CD14-positive monocyte (primary cell): Measurements from ENCODE around the gene SLC43A2. TPM values are rescaled to one million over a fixed set of nuclear protein-coding genes. Genes with fewer than 3 reads are reported as not detected.

Source experiments
- DNase-seq, 3 donors: peaks; one replicate each; pipeline ENCODE4 v3.0.0-alpha.2; 2011 to 2022
- H2AFZ ChIP-seq: 2 replicates; pipeline ENCODE4 v1.6.0; 2012; ENCODE audit warnings: mild to moderate bottlenecking, low read depth, low read length, inconsistent platforms; ENCODE audit not compliant: insufficient read depth, poor library complexity, severe bottlenecking
- H3K27ac ChIP-seq, 2 donors: 1 replicate in 1 of 2; 2 replicates in 1 of 2; pipeline ENCODE4 v1.5.1; 2012 to 2013; ENCODE audit warnings: low read length in 2 of 2, control low read depth in 1 of 2, inconsistent platforms in 1 of 2, low read depth in 1 of 2, mild to moderate bottlenecking in 1 of 2
- H3K27me3 ChIP-seq, 2 donors: one replicate each; pipeline versions ENCODE4 v1.6.0 to v1.6.1; 2011 to 2013; ENCODE audit warnings: low read length in 2 of 2; ENCODE audit not compliant: control insufficient read depth in 2 of 2, insufficient read depth in 2 of 2
- H3K36me3 ChIP-seq, 2 donors: replicated peaks in 1 of 2; 1 replicate in 1 of 2; 2 replicates in 1 of 2; pipeline versions ENCODE4 v1.5.1 to v1.6.1; 2012 to 2013; ENCODE audit warnings: low read length in 2 of 2, control low read depth in 1 of 2, inconsistent platforms in 1 of 2, mild to moderate bottlenecking in 1 of 2; ENCODE audit not compliant: insufficient read depth in 2 of 2, control insufficient read depth in 1 of 2
- H3K4me1 ChIP-seq, 2 donors: 1 replicate in 1 of 2; 2 replicates in 1 of 2; pipeline versions ENCODE4 v1.5.1 to v1.6.1; 2012 to 2013; ENCODE audit warnings: low read length in 2 of 2, control low read depth in 1 of 2, inconsistent platforms in 1 of 2, mild to moderate bottlenecking in 1 of 2, moderate library complexity in 1 of 2; ENCODE audit not compliant: insufficient read depth in 2 of 2, control insufficient read depth in 1 of 2
- H3K4me2 ChIP-seq: replicated peaks from 2 replicates; pipeline ENCODE3; 2012; ENCODE audit warnings: low read length, moderate library complexity, mild to moderate bottlenecking; ENCODE audit not compliant: poor library complexity, severe bottlenecking; ENCODE audit errors: extremely low read depth
- H3K4me3 ChIP-seq, 3 experiments: fragments of 200-600 bp in 1 of 3; sonication (generic) in 1 of 3; replicated peaks in 1 of 3; 1 replicate in 2 of 3; 2 replicates in 1 of 3; pipeline ENCODE4 v1.5.1; 2011 to 2013; ENCODE audit warnings: low read length in 3 of 3, mild to moderate bottlenecking in 3 of 3, control low read depth in 2 of 3, low read depth in 2 of 3, inconsistent platforms in 1 of 3, moderate library complexity in 1 of 3
- H3K79me2 ChIP-seq: 2 replicates; pipeline ENCODE4 v1.6.0; 2012; ENCODE audit warnings: mild to moderate bottlenecking, control low read depth, inconsistent platforms, low read length, moderate library complexity; ENCODE audit not compliant: insufficient read depth
- H3K9ac ChIP-seq: 2 replicates; pipeline ENCODE4 v1.6.0; 2017; ENCODE audit warnings: low read length, mild to moderate bottlenecking; ENCODE audit not compliant: insufficient read depth, poor library complexity, severe bottlenecking
- H3K9me3 ChIP-seq, 2 donors: replicated peaks in 1 of 2; 1 replicate in 1 of 2; 2 replicates in 1 of 2; pipeline versions ENCODE4 v1.5.1 to v1.6.1; 2012 to 2013; ENCODE audit warnings: low read length in 2 of 2, control low read depth in 1 of 2; ENCODE audit not compliant: control insufficient read depth in 1 of 2, insufficient read depth in 1 of 2
- H4K20me1 ChIP-seq: 2 replicates; pipeline ENCODE4 v1.6.0; 2012; ENCODE audit warnings: mild to moderate bottlenecking, low read length, control low read depth, moderate library complexity; ENCODE audit not compliant: insufficient read depth
- H3K27ac Mint-ChIP-seq, 7 donors: one replicate each; pipeline ENCODE4 v1.8.0; 2020; ENCODE audit warnings: mild to moderate bottlenecking in 7 of 7, mixed read lengths in 7 of 7, moderate library complexity in 6 of 7, inconsistent platforms in 2 of 7
- H3K27me3 Mint-ChIP-seq, 3 donors: one replicate each; pipeline ENCODE4 v1.8.0; 2021 to 2022; ENCODE audit warnings: low read depth in 3 of 3, mild to moderate bottlenecking in 3 of 3, mixed read lengths in 3 of 3, moderate library complexity in 3 of 3, inconsistent platforms in 1 of 3
- H3K36me3 Mint-ChIP-seq, 2 donors: one replicate each; pipeline ENCODE4 v1.8.0; 2020; ENCODE audit warnings: mixed read lengths in 2 of 2, inconsistent platforms in 1 of 2, mild to moderate bottlenecking in 1 of 2
- H3K4me1 Mint-ChIP-seq: one replicate; pipeline ENCODE4 v1.8.0; 2020; ENCODE audit warnings: mild to moderate bottlenecking, mixed read lengths
- H3K4me3 Mint-ChIP-seq, 2 donors: one replicate each; pipeline ENCODE4 v1.8.0; 2020; ENCODE audit warnings: mild to moderate bottlenecking in 2 of 2, mixed read lengths in 2 of 2, moderate library complexity in 1 of 2
- H3K9me3 Mint-ChIP-seq, 7 donors: one replicate each; pipeline ENCODE4 v1.8.0; 2020 to 2022; ENCODE audit warnings: mixed read lengths in 7 of 7, mild to moderate bottlenecking in 6 of 7, moderate library complexity in 6 of 7, inconsistent platforms in 2 of 7
- CTCF ChIP-seq: fragments of 200-600 bp; IDR thresholded peaks from one replicate; pipeline ENCODE4 v1.8.0; 2022; ENCODE audit warnings: antibody characterized with exemption, mild to moderate bottlenecking
- WGBS: methylation state at CpG from one replicate; pipeline ENCODE4 v1.1.5; 2013; ENCODE audit warnings: missing lambda C conversion rate; ENCODE audit not compliant: insufficient coverage; 5-methylcytosine and 5-hydroxymethylcytosine counted together
- intact Hi-C, 2 donors: fragments of 100-400 bp; cut with micrococcal nuclease; formaldehyde crosslinking; loops; one replicate each; pipeline versions ENCODE4 v1.15.0 to v1.15.1; 2023
- polyA plus RNA-seq, 3 donors: library from polyadenylated mRNA; depleted of rRNA in 1 of 3; unstranded in 2 of 3; stranded (reverse) in 1 of 3; fragments of 300-500 nt in 2 of 3; fragments of >200 nt in 1 of 3; fragmentation: Illumina TruSeq in 2 of 3; gene quantifications; 1 replicate in 2 of 3; 2 replicates in 1 of 3; pipeline ENCODE4 v1.2.3, GENCODE V29; 2012 to 2021

SLC43A2 gene
- polyA plus RNA-seq, 3 donors, result 115 to 151 (median 117) TPM

- H3K27ac ChIP-seq, result no peak overlapping the region
- H3K27me3 Mint-ChIP-seq, result peaks cover 0 to 2% (median 1%) of the 10 kb centered on the region in 3 donors
- no peak for TF ChIP-seq CTCF
- H3K4me1 ChIP-seq, result peaks cover 21 to 22% of the 10 kb centered on the region in 2 donors
- peaks cover 60 to 70% of the 10 kb centered on the region in 2 donors for H3K36me3 ChIP-seq
- 100% methylated on average over 10 of the region's 12 CpGs for WGBS
- peaks cover 23% of the 10 kb centered on the region for H3K79me2 ChIP-seq
- no peak overlapping the region for H3K4me3 Mint-ChIP-seq
- H3K27ac Mint-ChIP-seq, result no peak overlapping the region
- peaks cover 80% of the 10 kb centered on the region for H4K20me1 ChIP-seq
- no peak for DNase-seq
- H3K9me3 ChIP-seq, result no peaks in the 10 kb centered on the region
- intact Hi-C loops, result no loop called here
- no peak overlapping the region for H2AFZ ChIP-seq
- peaks cover 64 to 82% of the 10 kb centered on the region in 2 donors for H3K36me3 Mint-ChIP-seq
- no peak overlapping the region for H3K4me2 ChIP-seq
- no peaks in the 10 kb centered on the region for H3K27me3 ChIP-seq
- no peaks in the 10 kb centered on the region for H3K9me3 Mint-ChIP-seq
- no peak overlapping the region for H3K9ac ChIP-seq
- peaks cover 21% of the 10 kb centered on the region for H3K4me1 Mint-ChIP-seq
- H3K4me3 ChIP-seq, result no peak overlapping the region
Observed at GRCh38 chr17:1551741-1552140, 76.9 kb downstream of the SLC43A2 start.

DNA sequence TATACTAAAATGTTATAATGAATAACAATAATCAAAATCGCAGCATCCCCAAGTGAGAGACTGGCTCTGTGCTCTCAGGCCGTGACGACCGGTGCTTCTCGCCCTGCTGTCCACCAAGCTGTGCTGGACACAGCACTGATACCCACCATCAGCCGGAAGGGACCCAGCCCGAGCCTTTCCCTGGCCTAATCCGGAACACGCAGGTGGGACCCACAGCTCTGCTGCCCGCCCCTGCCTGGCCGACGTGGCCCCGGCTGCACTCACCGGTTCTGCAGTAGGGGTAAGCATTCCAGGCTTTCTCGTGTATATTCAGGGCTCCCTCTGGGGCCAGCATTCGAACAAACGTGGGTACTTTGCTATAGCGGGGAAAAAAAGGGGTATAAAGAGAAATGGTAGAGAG lies 80.6 kb downstream of the SLC43A2 start:
- no peak for DNase-seq
- Histone ChIP-seq H3K79me2 (peaks cover under 1% of the 10 kb centered on the region), H3K27me3 (no peaks in the 10 kb centered on the region), H4K20me1 (peaks cover 74% of the 10 kb centered on the region), H3K4me1 (no peaks in the 10 kb centered on the region), H3K27ac (no peak overlapping the region), H2AFZ (no peak overlapping the region), H3K9ac (no peak overlapping the region), H3K9me3 (no peaks in the 10 kb centered on the region), H3K36me3 (peaks cover 80 to 94% of the 10 kb centered on the region in 2 donors), H3K4me2 (no peak overlapping the region), H3K4me3 (no peak overlapping the region)
- TF ChIP-seq CTCF, result no peak
- H3K27me3 Mint-ChIP-seq, result peaks cover 0 to 2% (median 1%) of the 10 kb centered on the region in 3 donors
- H3K27ac Mint-ChIP-seq, result peak overlapping the region in 1 of 7 donors; percentile 33
- H3K9me3 Mint-ChIP-seq, result no peaks in the 10 kb centered on the region
- intact Hi-C loops, result no loop called here
- peaks cover 81 to 98% of the 10 kb centered on the region in 2 donors for H3K36me3 Mint-ChIP-seq
- no peaks in the 10 kb centered on the region for H3K4me1 Mint-ChIP-seq
- 97% methylated on average over 18 of the region's 18 CpGs for WGBS
- H3K4me3 Mint-ChIP-seq, result no peak overlapping the region
